Right atrium auricular region (tissue), 2 donors: ENCODE data around the gene PIGS. TPM values are rescaled to one million over a fixed set of nuclear protein-coding genes. Genes with fewer than 3 reads are reported as not detected.

Experiments used
- DNase-seq: peaks from one replicate; pipeline ENCODE4 v3.0.0-alpha.2; 2019; ENCODE audit warnings: low spot score
- H3K27ac ChIP-seq, 2 donors: fragments of 200-600 bp; sonication (generic); 1 replicate in 1 of 2; 2 replicates in 1 of 2; pipeline ENCODE4 v1.5.1; 2016 to 2019
- H3K27me3 ChIP-seq, 2 donors: fragments of 200-600 bp; sonication (generic); one replicate each; pipeline versions ENCODE4 v1.5.1 to v1.6.0; 2017 to 2019
- H3K36me3 ChIP-seq: fragments of 200-600 bp; sonication (generic); one replicate; pipeline ENCODE4 v1.5.1; 2016
- H3K4me1 ChIP-seq, 2 donors: fragments of 200-600 bp; sonication (generic); one replicate each; pipeline versions ENCODE4 v1.5.1 to v1.6.0; 2017 to 2019
- H3K4me3 ChIP-seq, 2 donors: fragments of 200-600 bp; sonication (generic); 1 replicate in 1 of 2; 2 replicates in 1 of 2; pipeline ENCODE4 v1.5.1; 2017 to 2019; ENCODE audit warnings: mild to moderate bottlenecking in 1 of 2, moderate library complexity in 1 of 2
- H3K9me3 ChIP-seq, 2 donors: fragments of 200-600 bp; sonication (generic); one replicate each; pipeline ENCODE4 v1.5.1; 2019
- total RNA-seq, 2 donors: library from RNA; depleted of rRNA; stranded (reverse); fragments of >200 nt; gene quantifications; one replicate each; pipeline ENCODE4 v1.1.0, GENCODE V29; 2016
- TF ChIP-seq, protein P1 (sequence below), 2 donors: fragments of 200-600 bp; sonication (generic); IDR thresholded peaks; one replicate each; pipeline ENCODE4 v1.5.1; 2019; ENCODE audit warnings: antibody characterized with exemption in 2 of 2

The PIGS gene
- total RNA-seq, 2 donors from 2014 or later = 51.6 to 74.8 TPM

DNA sequence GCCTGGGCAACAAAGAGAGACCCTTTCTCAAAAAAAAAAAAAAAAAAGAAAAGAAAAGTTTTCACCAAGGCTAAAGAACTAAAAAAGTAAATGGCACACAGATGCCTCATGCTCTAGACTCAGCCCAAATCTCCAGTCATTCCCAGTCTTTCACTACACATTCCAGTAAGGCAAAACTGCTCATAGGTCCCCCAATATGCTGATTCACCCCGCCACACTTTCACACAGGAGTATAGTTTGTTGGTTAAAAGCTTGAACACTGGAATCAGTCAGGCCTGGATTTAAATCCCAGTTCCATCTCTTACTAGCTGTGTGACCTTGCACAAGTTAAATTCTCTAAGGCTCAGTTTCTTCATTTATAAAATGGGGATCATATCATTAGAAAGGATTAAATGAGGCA, 1.9 kb downstream of the PIGS start:
- Histone ChIP-seq H3K4me3 (no peak overlapping the region), H3K9me3 (no peaks in the 10 kb centered on the region), H3K27ac (no peak overlapping the region), H3K4me1 (peaks cover 0 to 41% of the 10 kb centered on the region in 2 donors), H3K36me3 (peaks cover 6% of the 10 kb centered on the region), H3K27me3 (no peaks in the 10 kb centered on the region)
- TF ChIP-seq, protein P1, sequence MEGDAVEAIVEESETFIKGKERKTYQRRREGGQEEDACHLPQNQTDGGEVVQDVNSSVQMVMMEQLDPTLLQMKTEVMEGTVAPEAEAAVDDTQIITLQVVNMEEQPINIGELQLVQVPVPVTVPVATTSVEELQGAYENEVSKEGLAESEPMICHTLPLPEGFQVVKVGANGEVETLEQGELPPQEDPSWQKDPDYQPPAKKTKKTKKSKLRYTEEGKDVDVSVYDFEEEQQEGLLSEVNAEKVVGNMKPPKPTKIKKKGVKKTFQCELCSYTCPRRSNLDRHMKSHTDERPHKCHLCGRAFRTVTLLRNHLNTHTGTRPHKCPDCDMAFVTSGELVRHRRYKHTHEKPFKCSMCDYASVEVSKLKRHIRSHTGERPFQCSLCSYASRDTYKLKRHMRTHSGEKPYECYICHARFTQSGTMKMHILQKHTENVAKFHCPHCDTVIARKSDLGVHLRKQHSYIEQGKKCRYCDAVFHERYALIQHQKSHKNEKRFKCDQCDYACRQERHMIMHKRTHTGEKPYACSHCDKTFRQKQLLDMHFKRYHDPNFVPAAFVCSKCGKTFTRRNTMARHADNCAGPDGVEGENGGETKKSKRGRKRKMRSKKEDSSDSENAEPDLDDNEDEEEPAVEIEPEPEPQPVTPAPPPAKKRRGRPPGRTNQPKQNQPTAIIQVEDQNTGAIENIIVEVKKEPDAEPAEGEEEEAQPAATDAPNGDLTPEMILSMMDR (IDR thresholded peaks at IDR 0.05) = no peak
- no peak for DNase-seq

DNA sequence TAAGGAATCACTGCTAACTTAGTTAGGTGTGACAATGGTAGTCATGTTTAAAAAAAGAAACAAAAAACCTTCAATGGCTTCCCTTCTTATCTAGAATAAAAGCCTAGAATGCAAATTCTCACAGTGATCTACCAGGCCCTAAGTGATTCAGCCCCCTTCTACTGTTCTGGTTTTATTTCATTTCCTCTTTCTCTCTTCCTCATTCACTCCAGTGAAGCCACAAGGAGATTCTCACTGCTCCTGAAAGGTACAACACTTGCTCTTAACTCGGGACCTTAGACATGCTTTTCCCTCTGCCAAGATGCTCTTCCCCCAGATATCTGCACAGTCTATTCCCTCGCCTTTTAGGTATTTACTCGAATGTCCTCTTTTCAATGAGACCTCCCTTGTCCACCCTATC, 3.7 kb downstream of the PIGS start:
- Histone ChIP-seq H3K27ac (no peak overlapping the region), H3K36me3 (peaks cover 13% of the 10 kb centered on the region), H3K4me1 (peaks cover 0 to 31% of the 10 kb centered on the region in 2 donors), H3K4me3 (no peak overlapping the region), H3K9me3 (no peaks in the 10 kb centered on the region), H3K27me3 (no peaks in the 10 kb centered on the region)
- TF ChIP-seq, protein P1 (IDR thresholded peaks at IDR 0.05) = no peak
- no peak for DNase-seq

DNA sequence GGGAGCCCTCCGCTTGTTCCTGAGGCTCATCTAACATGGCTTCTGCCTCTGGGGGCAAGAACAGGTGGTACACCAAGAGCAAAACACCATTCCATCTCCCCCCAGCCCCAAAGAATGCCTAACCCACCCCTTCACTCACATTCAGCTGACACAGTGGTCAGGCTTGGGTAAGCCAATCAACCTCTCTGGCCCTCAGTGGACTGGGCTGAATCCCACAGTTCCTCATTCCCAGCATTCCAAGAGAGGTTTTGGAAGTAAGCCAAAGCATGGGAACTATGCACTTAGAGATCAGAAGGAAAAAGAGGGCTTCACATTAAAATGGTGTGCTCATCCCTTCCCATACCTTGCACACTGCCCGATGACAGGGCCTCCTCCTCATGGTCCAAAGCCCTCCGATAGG, 7.8 kb downstream of the PIGS start:
- no peak for DNase-seq
- TF ChIP-seq, protein P1 (IDR thresholded peaks at IDR 0.05) = no peak
- H3K36me3 ChIP-seq = peaks cover 34% of the 10 kb centered on the region
- no peak overlapping the region for H3K4me3 ChIP-seq
- no peaks in the 10 kb centered on the region for H3K9me3 ChIP-seq
- H3K27me3 ChIP-seq = no peaks in the 10 kb centered on the region
- H3K27ac ChIP-seq = no peak overlapping the region
- H3K4me1 ChIP-seq = peaks cover 0 to 6% of the 10 kb centered on the region in 2 donors

DNA sequence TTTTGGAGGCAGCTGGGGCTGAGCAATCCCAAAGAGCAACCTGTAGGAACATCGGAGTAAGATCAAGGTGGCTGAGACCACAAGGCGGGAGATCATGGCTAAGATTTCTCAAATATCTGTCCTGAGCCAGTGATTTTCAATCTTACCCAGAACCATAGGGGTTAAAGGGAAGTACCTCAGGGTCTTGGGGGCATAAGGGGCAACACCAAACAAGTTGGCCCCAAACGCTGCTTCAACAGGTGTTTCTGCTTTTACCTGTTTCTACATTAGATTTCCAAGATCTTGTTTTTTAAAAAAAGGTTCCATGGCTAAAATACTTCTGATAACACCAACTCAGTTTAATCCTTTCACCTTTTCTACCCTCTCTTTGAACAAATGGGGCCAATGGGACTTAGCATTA, 16.3 kb downstream of the PIGS start:
- Histone ChIP-seq H3K36me3 (peaks cover 53% of the 10 kb centered on the region), H3K4me3 (no peak overlapping the region), H3K27me3 (no peaks in the 10 kb centered on the region), H3K4me1 (peaks cover 0 to 19% of the 10 kb centered on the region in 2 donors), H3K27ac (no peak overlapping the region), H3K9me3 (no peaks in the 10 kb centered on the region)
- no peak for DNase-seq
- TF ChIP-seq, protein P1 (IDR thresholded peaks at IDR 0.05) = no peak

DNA sequence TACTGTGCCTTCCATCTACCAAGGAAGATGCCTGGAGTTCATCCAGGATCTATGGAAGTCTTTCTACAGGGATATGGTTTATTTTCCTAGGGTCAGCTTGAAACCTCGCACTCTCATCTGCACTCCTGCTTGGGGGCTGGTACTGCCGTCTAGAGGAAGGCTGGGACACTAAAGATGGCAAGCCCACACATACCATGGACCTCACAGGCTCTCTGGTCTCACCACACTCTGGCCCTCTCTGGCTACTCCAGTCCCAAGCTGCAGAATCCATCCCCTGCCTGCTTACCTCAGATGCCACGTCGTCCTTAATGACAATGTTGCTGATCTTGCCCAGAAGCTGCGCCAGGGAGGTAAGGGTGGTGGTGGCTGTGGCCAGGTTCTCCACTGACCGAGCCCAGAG, 16.8 kb downstream of the PIGS start:
- Histone ChIP-seq H3K9me3 (no peaks in the 10 kb centered on the region), H3K4me1 (peaks cover 0 to 24% of the 10 kb centered on the region in 2 donors), H3K36me3 (peaks cover 53% of the 10 kb centered on the region), H3K27ac (no peak overlapping the region), H3K4me3 (no peak overlapping the region), H3K27me3 (no peaks in the 10 kb centered on the region)
- no peak for DNase-seq
- TF ChIP-seq, protein P1 (IDR thresholded peaks at IDR 0.05) = no peak

DNA sequence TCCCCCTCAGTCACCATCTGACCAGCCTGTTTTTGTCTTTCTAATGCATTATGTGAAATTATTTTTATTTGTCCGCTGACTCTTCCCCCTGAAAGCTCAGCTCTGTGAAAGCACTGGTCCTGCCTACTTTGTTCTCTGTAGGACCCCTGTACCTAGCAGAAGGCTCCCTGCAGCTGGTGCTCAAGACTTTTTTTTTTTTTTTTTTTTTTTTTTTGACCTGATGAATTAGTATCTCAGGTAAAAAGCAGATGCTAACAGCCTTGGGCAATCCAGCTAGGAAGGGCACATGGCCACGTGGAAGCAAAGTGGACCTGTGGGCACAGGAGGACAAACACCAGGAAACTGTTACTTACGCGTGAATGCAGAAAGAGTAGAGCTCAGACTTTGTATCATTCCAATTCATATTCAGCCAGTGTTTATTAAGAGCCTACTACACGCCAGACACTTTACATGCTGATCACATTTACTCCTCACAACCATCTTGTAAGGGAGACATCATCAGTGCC, 18.3 kb downstream of the PIGS start:
- Histone ChIP-seq H3K27me3 (no peaks in the 10 kb centered on the region), H3K4me1 (peaks cover 0 to 25% of the 10 kb centered on the region in 2 donors), H3K4me3 (peak overlapping the region; percentile 60 to 88), H3K36me3 (peaks cover 41% of the 10 kb centered on the region), H3K9me3 (no peaks in the 10 kb centered on the region), H3K27ac (peak overlapping the region in 1 of 2 donors; percentile 80)
- DNase-seq = no peak
- TF ChIP-seq, protein P1 (IDR thresholded peaks at IDR 0.05) = no peak
